Prostate gland (tissue), 2 donors: ENCODE results near the gene CPNE1. TPM values are rescaled to one million over a fixed set of nuclear protein-coding genes. Genes with fewer than 3 reads are reported as not detected.

Experiments
- DNase-seq: peaks from one replicate; pipeline ENCODE4 v3.0.0-alpha.2; 2019; ENCODE audit warnings: low spot score
- H3K27ac ChIP-seq, 2 donors: fragments of 200-600 bp; sonication (generic); 2 replicates each; pipeline ENCODE4 v1.5.1; 2017 to 2019
- H3K27me3 ChIP-seq: fragments of 200-600 bp; sonication (generic); replicated peaks from 2 replicates; pipeline ENCODE4 v1.5.1; 2019; ENCODE audit not compliant: insufficient read depth
- H3K36me3 ChIP-seq, 2 donors: fragments of 200-600 bp; sonication (generic); 1 replicate in 1 of 2; 2 replicates in 1 of 2; pipeline versions ENCODE4 v1.5.1 to v1.8.1; 2017 to 2019
- H3K4me1 ChIP-seq: fragments of 200-600 bp; sonication (generic); replicated peaks from 2 replicates; pipeline ENCODE4 v1.5.1; 2019
- H3K4me3 ChIP-seq, 2 donors: fragments of 200-600 bp; sonication (generic); 2 replicates each; pipeline ENCODE4 v1.5.1; 2017 to 2019
- H3K9me3 ChIP-seq: fragments of 200-600 bp; sonication (generic); 2 replicates; pipeline ENCODE4 v1.5.1; 2017
- CTCF ChIP-seq, 4 experiments: fragments of 200-600 bp in 2 of 4; fragments of 450-650 bp in 2 of 4; sonication (generic) in 2 of 4; IDR thresholded peaks; 1 replicate in 3 of 4; 2 replicates in 1 of 4; pipeline ENCODE4 v1.5.1; 2016 to 2019; ENCODE audit warnings: antibody characterized with exemption in 4 of 4, mild to moderate bottlenecking in 2 of 4, moderate library complexity in 2 of 4
- POLR2A ChIP-seq: fragments of 450-650 bp; IDR thresholded peaks from one replicate; pipeline ENCODE4 v1.6.1; 2016; ENCODE audit warnings: antibody characterized with exemption, mild to moderate bottlenecking
- POLR2AphosphoS5 ChIP-seq: sonication (generic); formaldehyde crosslinking; IDR thresholded peaks from one replicate; pipeline ENCODE4 v1.6.1; 2017; ENCODE audit warnings: antibody characterized with exemption
- WGBS: methylation state at CpG from one replicate; pipeline ENCODE4 v1.1.5; 2018; 5-methylcytosine and 5-hydroxymethylcytosine counted together
- intact Hi-C: fragments of 100-400 bp; cut with DNase I; formaldehyde crosslinking; loops from one replicate; pipeline ENCODE4 v1.14.2; 2022
- total RNA-seq, 2 donors: library from RNA; depleted of rRNA; stranded (reverse); fragments of >200 nt; gene quantifications; one replicate each; pipeline ENCODE4 v1.1.0, GENCODE V29; 2016

Gene CPNE1
- total RNA-seq, 2 donors from 2014 or later: 90.1 to 91.4 TPM

DNA sequence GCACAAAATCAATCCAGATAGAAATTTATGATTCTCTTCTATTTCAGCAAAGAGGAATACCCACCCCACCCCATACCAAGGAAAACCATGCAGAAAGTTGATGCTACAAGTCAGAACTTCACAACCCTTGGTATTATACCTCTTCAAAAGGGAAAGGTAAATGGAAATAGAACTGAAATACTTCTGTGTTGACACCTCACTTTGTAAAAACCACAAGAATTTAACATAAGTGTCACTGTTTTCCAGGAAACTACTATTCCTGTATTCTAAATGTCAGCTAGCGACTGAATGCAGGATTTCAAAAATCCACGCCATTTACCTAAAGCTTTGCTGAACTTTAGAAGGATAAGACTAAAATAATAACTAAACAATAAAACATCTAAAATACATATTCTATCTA lies 3.6 kb downstream of the CPNE1 start:
- H3K4me3 ChIP-seq: no peak overlapping the region
- intact Hi-C loops: loop anchor here (5.0 kb wide), 2 partner anchors 44 to 119 kb away; partner anchors contain the start of genes ERGIC3 and SPAG4
- H3K27ac ChIP-seq: no peak overlapping the region

DNA sequence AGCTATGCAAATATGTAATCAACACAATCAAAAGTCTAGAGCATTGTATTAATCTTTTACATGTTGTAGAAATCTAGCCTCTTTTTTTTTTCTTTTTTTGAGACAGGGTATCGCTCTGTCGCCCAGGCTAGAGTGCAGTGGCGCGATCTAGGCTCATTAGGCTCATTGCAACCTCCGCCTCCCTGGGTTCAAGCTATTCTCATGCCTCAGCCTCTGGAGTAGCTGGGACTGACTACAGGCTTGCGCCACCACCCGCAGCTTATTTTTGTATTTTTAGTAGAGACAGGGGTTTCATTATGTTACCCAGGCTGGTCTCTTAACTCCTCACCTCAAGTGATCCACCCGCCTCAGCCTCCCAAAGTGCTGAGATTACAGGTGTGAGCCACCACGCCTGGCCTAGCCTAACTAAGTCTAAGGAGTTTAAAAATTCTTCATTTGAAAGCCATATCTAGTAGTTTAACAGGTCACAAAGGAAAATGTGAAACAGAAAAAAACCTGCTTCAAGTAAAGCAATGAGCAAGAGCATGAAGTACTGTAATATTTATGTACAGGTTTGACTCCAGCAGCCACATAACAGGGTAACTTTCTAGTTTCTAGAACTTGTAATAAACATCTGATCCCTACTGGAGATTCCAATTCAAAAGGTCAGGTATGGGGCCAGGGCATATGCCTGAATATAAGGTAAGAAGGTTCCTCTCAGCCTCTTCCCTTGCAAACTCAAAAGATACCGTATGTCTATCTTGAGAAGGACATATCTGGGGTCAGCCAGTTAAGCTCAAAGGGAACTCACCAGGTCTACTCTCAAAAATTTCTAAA lies 4.4 kb downstream of the CPNE1 start:
- no peak overlapping the region for H3K27ac ChIP-seq
- H3K4me1 ChIP-seq: peaks cover 4% of the 10 kb centered on the region
- DNase-seq: no peak
- intact Hi-C loops: loop anchor here (5.0 kb wide), 2 partner anchors 43 to 118 kb away; partner anchors contain the start of genes ERGIC3 and SPAG4
- TF ChIP-seq POLR2AphosphoS5 (no peak), POLR2A (no peak), CTCF (IDR thresholded peaks at IDR 0.05) (no peak)
- no peaks in the 10 kb centered on the region for H3K9me3 ChIP-seq
- 93% methylated on average over 10 of the region's 10 CpGs for WGBS
- H3K27me3 ChIP-seq: no peaks in the 10 kb centered on the region
- no peak overlapping the region for H3K4me3 ChIP-seq
- H3K36me3 ChIP-seq: no peaks in the 10 kb centered on the region

More for the DNA sequence above, 3.6 kb downstream of the CPNE1 start:
- no peak for DNase-seq
- peaks cover 4% of the 10 kb centered on the region for H3K4me1 ChIP-seq
- no peaks in the 10 kb centered on the region for H3K9me3 ChIP-seq
- H3K27me3 ChIP-seq: no peaks in the 10 kb centered on the region
- no peaks in the 10 kb centered on the region for H3K36me3 ChIP-seq
- 81% methylated on average over 2 of the region's 2 CpGs for WGBS
- no peak for TF ChIP-seq POLR2AphosphoS5

DNA sequence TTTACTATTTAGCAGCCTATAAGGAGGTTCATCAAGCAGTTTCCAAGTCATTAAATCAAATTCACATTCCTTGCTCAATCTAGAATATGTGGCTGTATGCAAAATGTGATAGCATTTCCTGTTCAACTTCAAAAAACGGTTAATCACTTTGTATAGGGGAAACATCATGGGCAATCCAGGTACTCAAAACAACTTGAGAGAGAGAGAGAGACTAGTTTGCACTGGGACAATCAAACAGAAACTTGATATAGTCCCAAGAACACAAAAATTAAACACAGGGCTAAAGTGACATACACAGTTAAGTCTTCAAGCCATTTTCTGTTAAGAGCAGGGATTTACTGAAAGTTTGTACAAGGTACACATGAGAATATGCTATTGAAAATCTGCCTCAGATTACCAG lies 7.4 kb downstream of the CPNE1 start:
- no peaks in the 10 kb centered on the region for H3K9me3 ChIP-seq
- no peak overlapping the region for H3K4me3 ChIP-seq
- intact Hi-C loops: no loop called here
- no peak for TF ChIP-seq POLR2AphosphoS5
- TF ChIP-seq POLR2A: no peak
- no peak for TF ChIP-seq CTCF (IDR thresholded peaks at IDR 0.05)
- peaks cover 6 to 11% of the 10 kb centered on the region in 2 donors for H3K36me3 ChIP-seq
- 24% methylated on average over 1 of the region's 1 CpG for whole genome bisulfite sequencing
- H3K27ac ChIP-seq: no peak overlapping the region
- H3K27me3 ChIP-seq: no peaks in the 10 kb centered on the region
- no peak for DNase-seq
- H3K4me1 ChIP-seq: peaks cover 4% of the 10 kb centered on the region

DNA sequence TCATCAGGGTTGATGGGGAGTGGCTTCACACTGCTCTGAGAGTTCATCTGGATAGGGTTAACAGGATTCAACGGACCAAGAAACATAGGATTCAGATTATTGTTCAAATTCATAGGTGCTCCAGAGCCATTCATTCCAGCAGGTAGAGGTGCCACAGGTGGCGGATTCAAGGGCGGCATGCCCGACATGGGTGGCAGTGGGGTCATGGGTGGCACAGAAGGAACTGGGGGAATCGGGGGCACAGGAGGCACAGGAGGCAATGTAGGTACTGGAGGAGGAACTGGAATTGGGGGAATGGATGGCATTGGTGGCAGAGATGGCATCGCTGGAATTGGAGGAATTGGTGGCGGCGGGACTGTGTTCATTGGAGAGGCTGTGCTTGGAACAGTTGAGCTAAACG lies 10.3 kb downstream of the CPNE1 start:
- Histone ChIP-seq H3K27me3 (no peaks in the 10 kb centered on the region), H3K4me1 (peaks cover 4% of the 10 kb centered on the region), H3K9me3 (no peaks in the 10 kb centered on the region), H3K36me3 (peaks cover 6 to 11% of the 10 kb centered on the region in 2 donors), H3K4me3 (no peak overlapping the region), H3K27ac (no peak overlapping the region)
- TF ChIP-seq POLR2AphosphoS5 (no peak), CTCF (IDR thresholded peaks at IDR 0.05) (no peak), POLR2A (no peak)
- 95% methylated on average over 9 of the region's 9 CpGs for WGBS
- no peak for DNase-seq
- intact Hi-C loops: no loop called here

DNA sequence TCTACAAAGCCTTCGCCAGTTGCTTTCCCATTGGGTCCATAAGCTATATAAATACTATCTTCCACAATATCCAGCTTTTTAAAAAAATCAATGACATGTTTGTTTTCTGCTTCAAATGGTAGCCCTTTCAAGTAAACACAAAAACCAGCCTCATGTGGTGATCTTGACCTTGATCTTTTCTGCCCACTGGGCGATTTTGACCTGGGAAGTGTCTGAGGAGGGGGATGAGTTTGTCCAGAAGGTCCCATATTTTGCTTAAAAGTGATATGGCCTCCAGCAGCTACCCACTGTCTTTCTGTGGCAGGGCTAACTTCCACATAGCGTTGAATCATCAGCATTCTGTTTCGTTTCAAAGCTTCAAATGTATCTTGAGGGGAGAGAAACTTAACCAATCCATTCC lies 10.8 kb downstream of the CPNE1 start:
- WGBS: 95% methylated on average over 4 of the region's 4 CpGs
- peaks cover 6 to 11% of the 10 kb centered on the region in 2 donors for H3K36me3 ChIP-seq
- H3K9me3 ChIP-seq: no peaks in the 10 kb centered on the region
- H3K4me1 ChIP-seq: peaks cover 4% of the 10 kb centered on the region
- intact Hi-C loops: no loop called here
- no peak overlapping the region for H3K27ac ChIP-seq
- H3K4me3 ChIP-seq: no peak overlapping the region
- no peak for DNase-seq
- TF ChIP-seq CTCF (IDR thresholded peaks at IDR 0.05): no peak
- TF ChIP-seq POLR2AphosphoS5: no peak
- TF ChIP-seq POLR2A: no peak
- H3K27me3 ChIP-seq: no peaks in the 10 kb centered on the region
